Kidney epithelial cell (primary cell): Measurements from ENCODE around the gene HMGN3. TPM values are rescaled to one million over a fixed set of nuclear protein-coding genes. Genes with fewer than 3 reads are reported as not detected.

ENCODE experiments used
- DNase-seq: peaks from one replicate; pipeline ENCODE4 v3.0.0-alpha.2; 2010; ENCODE audit warnings: low read depth
- H3K27me3 ChIP-seq: 2 replicates; pipeline ENCODE4 v1.6.0; 2011; ENCODE audit warnings: low read length; ENCODE audit not compliant: control insufficient read depth, insufficient read depth
- H3K36me3 ChIP-seq: 2 replicates; pipeline ENCODE4 v1.5.1; 2011; ENCODE audit warnings: low read length; ENCODE audit not compliant: control insufficient read depth, insufficient read depth
- H3K4me3 ChIP-seq: 2 replicates; pipeline ENCODE4 v1.5.1; 2011; ENCODE audit warnings: low read depth, mild to moderate bottlenecking, control low read depth, low read length
- CTCF ChIP-seq: IDR thresholded peaks from 2 replicates; pipeline ENCODE4 v1.5.1; 2011; ENCODE audit warnings: mild to moderate bottlenecking, moderate library complexity, low read length, control low read depth, inconsistent platforms; ENCODE audit not compliant: insufficient read depth, poor library complexity, severe bottlenecking
- total RNA-seq: library from RNA; depleted of rRNA; stranded (reverse); fragments of >200 nt; gene quantifications from 2 replicates; pipeline ENCODE4 v1.2.3, GENCODE V29; 2015

The HMGN3 gene
- total RNA-seq, 1 donor from 2014 or later: 35.3 TPM

GRCh38 chr6:79223611-79224404 is 10.7 kb downstream of the HMGN3 start:
- no peaks in the 10 kb centered on the region for H3K36me3 ChIP-seq
- no peak overlapping the region for H3K4me3 ChIP-seq
- DNase-seq: no peak
- no peaks in the 10 kb centered on the region for H3K27me3 ChIP-seq
- TF ChIP-seq CTCF: no peak

GRCh38 chr6:79215213-79215824 is 19.2 kb downstream of the HMGN3 start:
- DNase-seq: no peak
- no peaks in the 10 kb centered on the region for H3K27me3 ChIP-seq
- no peaks in the 10 kb centered on the region for H3K36me3 ChIP-seq
- H3K4me3 ChIP-seq: no peak overlapping the region
- no peak for TF ChIP-seq CTCF

- H3K36me3 ChIP-seq: peaks cover 2% of the 10 kb centered on the region
- TF ChIP-seq CTCF: no peak
- H3K27me3 ChIP-seq: no peaks in the 10 kb centered on the region
- DNase-seq: no peak
- no peak overlapping the region for H3K4me3 ChIP-seq
Observed at GRCh38 chr6:79212859-79213258, 21.6 kb downstream of the HMGN3 start.

GRCh38 chr6:79208816-79209215 is 25.7 kb downstream of the HMGN3 start:
- peaks cover 2% of the 10 kb centered on the region for H3K36me3 ChIP-seq
- no peaks in the 10 kb centered on the region for H3K27me3 ChIP-seq
- no peak for TF ChIP-seq CTCF
- DNase-seq: no peak
- no peak overlapping the region for H3K4me3 ChIP-seq

- Histone ChIP-seq H3K27me3 (no peaks in the 10 kb centered on the region), H3K36me3 (no peaks in the 10 kb centered on the region), H3K4me3 (no peak overlapping the region)
- DNase-seq: no peak
- TF ChIP-seq CTCF: no peak
Observed at GRCh38 chr6:79203753-79204253, 30.7 kb downstream of the HMGN3 start.
